ENCODE data around the gene CD99.
"Not testable (repeated sequence)": the region's sequence is repeated elsewhere in the genome, so short reads cannot be mapped to it uniquely, and the experiment has no call there.

The CD99 gene

GRCh38 chrX:2756548-2756947, 65.5 kb downstream of the CD99 start:
- TF ChIP-seq, protein P1, sequence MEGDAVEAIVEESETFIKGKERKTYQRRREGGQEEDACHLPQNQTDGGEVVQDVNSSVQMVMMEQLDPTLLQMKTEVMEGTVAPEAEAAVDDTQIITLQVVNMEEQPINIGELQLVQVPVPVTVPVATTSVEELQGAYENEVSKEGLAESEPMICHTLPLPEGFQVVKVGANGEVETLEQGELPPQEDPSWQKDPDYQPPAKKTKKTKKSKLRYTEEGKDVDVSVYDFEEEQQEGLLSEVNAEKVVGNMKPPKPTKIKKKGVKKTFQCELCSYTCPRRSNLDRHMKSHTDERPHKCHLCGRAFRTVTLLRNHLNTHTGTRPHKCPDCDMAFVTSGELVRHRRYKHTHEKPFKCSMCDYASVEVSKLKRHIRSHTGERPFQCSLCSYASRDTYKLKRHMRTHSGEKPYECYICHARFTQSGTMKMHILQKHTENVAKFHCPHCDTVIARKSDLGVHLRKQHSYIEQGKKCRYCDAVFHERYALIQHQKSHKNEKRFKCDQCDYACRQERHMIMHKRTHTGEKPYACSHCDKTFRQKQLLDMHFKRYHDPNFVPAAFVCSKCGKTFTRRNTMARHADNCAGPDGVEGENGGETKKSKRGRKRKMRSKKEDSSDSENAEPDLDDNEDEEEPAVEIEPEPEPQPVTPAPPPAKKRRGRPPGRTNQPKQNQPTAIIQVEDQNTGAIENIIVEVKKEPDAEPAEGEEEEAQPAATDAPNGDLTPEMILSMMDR (IDR thresholded peaks at IDR 0.05; ENCODE audit: insufficient read depth, low read depth, low read length, missing control alignments): no peak
- no peak for DNase-seq (ENCODE audit: low read depth)
- no peak overlapping the region for H3K4me3 ChIP-seq (ENCODE audit: low read length)

DNA sequence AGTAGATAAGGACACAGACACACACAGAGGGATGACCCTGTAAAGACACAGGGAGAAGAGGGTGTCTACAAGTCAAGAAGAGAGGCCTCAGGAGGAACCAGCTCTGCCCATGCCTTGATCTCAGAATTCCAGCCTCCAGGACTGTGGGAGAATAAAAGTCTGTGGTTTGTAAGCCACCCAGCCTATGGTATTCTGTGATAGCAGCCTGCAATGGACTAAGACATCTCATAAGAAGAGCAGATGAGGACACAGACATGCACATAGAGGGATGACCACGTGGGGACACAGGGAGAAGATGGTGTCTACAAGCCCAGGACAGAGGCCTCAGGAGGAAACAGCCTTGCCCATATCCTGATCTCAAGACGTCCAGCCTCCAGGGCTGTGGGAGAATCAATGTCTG, 70.2 kb downstream of the CD99 start:
- TF ChIP-seq, protein P1 (IDR thresholded peaks at IDR 0.05; ENCODE audit: insufficient read depth, low read depth, low read length, missing control alignments): no peak
- H3K4me3 ChIP-seq (ENCODE audit: low read length): no peak overlapping the region
- DNase-seq (ENCODE audit: low read depth): no peak

DNA sequence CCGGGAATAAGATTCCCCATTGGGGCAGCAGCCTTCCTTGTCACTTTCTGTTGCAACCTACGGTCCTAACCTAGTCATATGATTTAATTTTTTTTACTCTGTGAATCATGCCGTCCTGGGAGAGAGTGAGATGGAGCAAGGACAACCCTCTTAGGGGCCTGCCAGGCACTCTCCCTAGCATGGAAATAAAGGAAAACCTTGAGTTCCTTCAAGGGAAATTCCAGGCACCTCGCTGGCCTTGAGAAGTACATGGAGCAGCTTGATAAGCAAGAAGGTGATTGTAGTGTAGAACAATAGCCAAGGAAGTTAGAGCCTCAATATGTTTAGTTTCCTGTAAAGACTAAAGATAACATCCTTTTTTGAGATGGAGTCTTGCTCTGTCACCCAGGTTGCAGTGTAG, 71.6 kb downstream of the CD99 start:
- not testable (repeated sequence) for H3K4me3 ChIP-seq (ENCODE audit: low read length); DNase-seq (ENCODE audit: low read depth)

- DNase-seq (ENCODE audit: low read depth): not testable (repeated sequence)
Measured at GRCh38 chrX:2764766-2765548, 73.9 kb downstream of the CD99 start.

DNA sequence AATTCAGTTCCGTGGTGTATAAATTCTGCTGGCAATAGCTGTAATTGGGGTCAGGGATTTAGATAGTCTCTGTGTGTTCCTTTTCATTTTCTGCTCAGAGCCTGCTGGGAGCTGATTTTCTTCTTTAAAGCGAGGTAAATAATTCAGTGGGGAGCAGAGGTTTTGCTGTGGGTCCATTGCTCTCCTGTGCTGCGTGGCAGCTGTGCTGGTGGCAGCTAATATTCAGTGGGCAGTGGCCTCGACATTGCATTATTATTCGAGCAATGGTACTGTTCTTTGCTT, 74.4 kb downstream of the CD99 start:
- DNase-seq (ENCODE audit: low read depth): no peak
- TF ChIP-seq, protein P1 (IDR thresholded peaks at IDR 0.05; ENCODE audit: insufficient read depth, low read depth, low read length, missing control alignments): no peak
- H3K4me3 ChIP-seq (ENCODE audit: low read length): no peak overlapping the region

More at GRCh38 chrX:2764766-2765548, 73.9 kb downstream of the CD99 start:
- H3K4me3 ChIP-seq (ENCODE audit: low read length): not testable (repeated sequence)

DNA sequence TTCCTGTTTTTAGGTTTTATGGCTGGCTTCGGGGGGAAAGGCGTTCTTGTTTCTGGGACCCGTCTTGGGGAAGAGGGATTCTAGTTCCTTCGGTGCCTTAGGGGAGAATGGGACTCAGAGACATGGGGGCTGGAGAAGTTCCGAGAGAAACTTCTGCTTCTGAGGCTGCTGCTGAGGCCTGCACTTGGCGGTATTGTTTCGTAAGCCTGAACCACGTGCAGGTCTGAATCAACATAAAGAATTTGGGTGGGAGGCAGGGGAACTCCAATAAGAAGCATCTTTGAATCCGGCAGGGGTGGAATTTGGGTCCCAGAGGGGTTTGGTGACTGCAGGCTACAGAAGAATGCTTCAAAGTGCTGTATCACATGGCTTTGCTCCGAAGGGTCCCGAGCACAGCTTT, 75.8 kb downstream of the CD99 start:
- no peak overlapping the region for H3K4me3 ChIP-seq (ENCODE audit: low read length)
- no peak for DNase-seq (ENCODE audit: low read depth)
- TF ChIP-seq, protein P1 (IDR thresholded peaks at IDR 0.05; ENCODE audit: insufficient read depth, low read depth, low read length, missing control alignments): no peak

DNA sequence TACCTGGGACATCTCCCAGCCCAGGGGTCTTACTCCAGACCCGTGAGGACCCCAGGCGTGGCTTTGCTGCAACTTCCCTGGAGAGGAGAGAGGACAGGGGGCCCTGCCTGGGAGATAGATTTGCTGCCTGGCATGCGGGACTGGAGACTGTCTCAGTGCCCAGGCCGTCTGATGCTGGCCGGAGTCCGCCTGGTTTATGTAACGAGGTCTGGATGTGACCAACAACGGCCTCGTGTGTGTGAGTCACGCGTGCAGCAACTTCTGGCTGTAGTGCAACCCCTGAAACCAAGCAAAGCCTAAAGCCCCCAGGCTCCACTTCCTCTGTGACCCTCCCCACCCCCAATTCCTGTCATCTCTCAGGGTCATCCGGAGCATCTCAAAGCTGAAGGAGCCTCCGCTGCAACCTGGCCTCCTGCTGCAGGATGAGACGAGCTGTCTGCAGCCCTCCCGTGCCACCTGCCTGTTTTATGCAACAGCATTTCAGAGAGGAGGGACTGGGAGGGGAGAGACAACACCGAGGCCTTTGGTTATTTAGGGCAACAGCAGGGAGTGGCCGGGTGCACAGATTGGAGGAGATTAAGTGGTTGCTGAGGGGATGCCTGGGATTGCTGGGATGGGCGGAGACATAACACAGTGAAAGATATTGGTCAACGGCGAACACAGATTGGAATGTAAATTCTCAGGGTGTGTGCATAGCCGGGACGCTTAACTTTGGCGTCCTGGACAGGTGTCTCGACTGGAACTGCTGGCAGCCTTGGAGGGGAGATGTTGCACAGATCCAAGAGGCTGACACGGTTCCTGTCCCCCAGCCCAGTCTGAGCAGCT, 76.7 kb downstream of the CD99 start:
- H3K4me3 ChIP-seq (ENCODE audit: low read length): no peak overlapping the region
- TF ChIP-seq, protein P1 (IDR thresholded peaks at IDR 0.05; ENCODE audit: insufficient read depth, low read depth, low read length, missing control alignments): no peak
- DNase-seq (ENCODE audit: low read depth): peak; percentile 39

DNA sequence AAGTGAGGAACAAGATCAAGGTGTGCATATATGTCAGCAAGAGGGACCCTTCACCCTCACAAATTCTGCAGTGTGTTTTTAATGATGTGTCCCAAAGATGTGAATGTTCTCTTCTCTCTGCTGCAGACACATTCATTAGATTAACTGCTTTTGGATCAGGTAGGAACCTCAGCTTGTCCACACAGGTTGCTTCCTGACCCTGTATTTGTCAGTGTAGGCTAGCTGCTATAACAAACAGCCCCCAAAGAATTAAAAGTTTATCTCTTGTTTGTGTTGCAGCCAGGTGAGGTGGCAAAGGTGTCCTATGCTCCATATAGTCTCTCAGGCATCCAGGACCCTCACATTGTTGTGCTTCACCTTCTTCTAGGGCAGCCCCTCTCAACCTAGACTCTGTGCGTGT, 78.5 kb downstream of the CD99 start:
- DNase-seq (ENCODE audit: low read depth): no peak
- TF ChIP-seq, protein P1 (IDR thresholded peaks at IDR 0.05; ENCODE audit: insufficient read depth, low read depth, low read length, missing control alignments): no peak
- H3K4me3 ChIP-seq (ENCODE audit: low read length): no peak overlapping the region

DNA sequence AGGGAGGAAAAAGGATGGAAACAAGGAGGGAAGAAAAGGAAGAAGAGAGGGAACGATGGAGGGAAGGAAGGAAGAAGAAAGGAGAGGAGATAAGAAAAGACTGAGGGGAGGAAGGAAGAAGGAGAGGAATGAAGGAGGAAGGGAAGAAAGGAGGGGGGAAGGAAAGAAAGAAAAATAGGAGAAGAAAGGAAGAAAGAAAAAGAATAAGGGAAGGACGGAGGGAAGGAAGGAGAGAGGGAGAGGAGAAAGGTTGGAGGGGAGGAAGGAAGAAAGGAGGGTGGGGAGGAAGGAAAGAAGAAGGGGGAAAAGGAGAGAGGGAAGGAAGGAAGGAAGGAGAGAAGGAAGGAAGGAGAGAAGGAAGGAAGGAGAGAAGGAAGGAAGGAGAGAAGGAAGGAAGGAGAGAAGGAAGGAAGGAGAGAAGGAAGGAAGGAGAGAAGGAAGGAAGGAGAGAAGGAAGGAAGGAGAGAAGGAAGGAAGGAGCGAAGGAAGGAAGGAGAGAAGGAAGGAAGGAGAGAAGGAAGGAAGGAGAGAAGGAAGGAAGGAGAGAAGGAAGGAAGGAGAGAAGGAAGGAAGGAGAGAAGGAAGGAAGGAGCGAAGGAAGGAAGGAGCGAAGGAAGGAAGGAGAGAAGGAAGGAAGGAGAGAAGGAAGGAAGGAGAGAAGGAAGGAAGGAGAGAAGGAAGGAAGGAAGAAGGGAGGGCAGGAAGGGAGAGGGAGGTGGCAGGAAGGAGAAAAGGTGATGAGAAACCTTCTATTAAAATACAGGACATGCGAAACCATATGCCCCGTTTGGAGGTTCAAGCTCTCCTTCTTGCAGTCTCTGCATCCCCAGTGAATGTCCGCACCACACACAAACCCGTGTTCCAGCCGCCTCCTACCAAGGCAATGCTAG, 82.3 kb downstream of the CD99 start:
- DNase-seq (ENCODE audit: low read depth); H3K4me3 ChIP-seq (ENCODE audit: low read length): not testable (repeated sequence)

Measured in epithelial cell of esophagus (primary cell).